PC-3 (cell line): ENCODE results near the gene AP1M1.

Experiments used
- CTCF ChIP-seq: fragments of 300-600 bp; sonication (generic); conservative IDR thresholded peaks from 2 replicates; pipeline ENCODE4 v1.5.1; 2017; ENCODE audit warnings: antibody characterized with exemption, low read depth, mild to moderate bottlenecking, low read length
- EZH2 ChIP-seq: fragments of 300-600 bp; sonication (generic); IDR thresholded peaks from one replicate; pipeline ENCODE4 v1.6.1; 2017; ENCODE audit warnings: antibody characterized with exemption, mild to moderate bottlenecking, low read length; ENCODE audit not compliant: unreplicated experiment
- EZH2phosphoT487 ChIP-seq: fragments of 300-600 bp; sonication (generic); IDR thresholded peaks from 2 replicates; pipeline ENCODE4 v1.6.1; 2018; ENCODE audit warnings: mild to moderate bottlenecking, antibody characterized with exemption, low read length, borderline replicate concordance

GRCh38 chr19:16288544-16288943, 90.8 kb downstream of the AP1M1 start:
- TF ChIP-seq CTCF = no peak
- TF ChIP-seq EZH2phosphoT487 = no peak
- no peak for TF ChIP-seq EZH2
